HG03139 (cell line): ENCODE results near the gene CCDC107.

Source experiments
- ATAC-seq: cut with Tn5 transposase; IDR thresholded peaks from one replicate; pipeline ENCODE4 v1.9.1; 2021; ENCODE audit not compliant: unreplicated experiment

The CCDC107 gene

DNA sequence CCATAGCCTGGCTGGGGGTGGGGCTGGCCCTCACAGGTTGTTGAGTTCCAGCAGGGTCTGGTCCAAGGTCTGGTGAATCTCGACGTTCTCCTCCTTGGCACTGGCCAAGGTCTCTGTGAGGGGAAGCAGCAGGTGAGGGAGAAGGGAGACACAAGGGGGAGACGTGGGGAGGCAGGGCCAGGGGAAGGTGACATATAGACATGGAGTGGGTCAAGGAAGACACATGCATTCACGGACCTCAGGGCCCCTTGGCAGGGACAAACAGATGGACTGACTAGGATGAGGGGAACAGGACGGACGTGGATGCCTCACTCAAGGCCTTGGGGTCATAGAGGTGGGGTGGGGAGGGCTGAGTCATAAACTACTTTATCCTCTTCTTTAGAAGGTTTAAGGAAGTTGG is 24.0 kb downstream of the CCDC107 start:
- ATAC-seq, result no peak

DNA sequence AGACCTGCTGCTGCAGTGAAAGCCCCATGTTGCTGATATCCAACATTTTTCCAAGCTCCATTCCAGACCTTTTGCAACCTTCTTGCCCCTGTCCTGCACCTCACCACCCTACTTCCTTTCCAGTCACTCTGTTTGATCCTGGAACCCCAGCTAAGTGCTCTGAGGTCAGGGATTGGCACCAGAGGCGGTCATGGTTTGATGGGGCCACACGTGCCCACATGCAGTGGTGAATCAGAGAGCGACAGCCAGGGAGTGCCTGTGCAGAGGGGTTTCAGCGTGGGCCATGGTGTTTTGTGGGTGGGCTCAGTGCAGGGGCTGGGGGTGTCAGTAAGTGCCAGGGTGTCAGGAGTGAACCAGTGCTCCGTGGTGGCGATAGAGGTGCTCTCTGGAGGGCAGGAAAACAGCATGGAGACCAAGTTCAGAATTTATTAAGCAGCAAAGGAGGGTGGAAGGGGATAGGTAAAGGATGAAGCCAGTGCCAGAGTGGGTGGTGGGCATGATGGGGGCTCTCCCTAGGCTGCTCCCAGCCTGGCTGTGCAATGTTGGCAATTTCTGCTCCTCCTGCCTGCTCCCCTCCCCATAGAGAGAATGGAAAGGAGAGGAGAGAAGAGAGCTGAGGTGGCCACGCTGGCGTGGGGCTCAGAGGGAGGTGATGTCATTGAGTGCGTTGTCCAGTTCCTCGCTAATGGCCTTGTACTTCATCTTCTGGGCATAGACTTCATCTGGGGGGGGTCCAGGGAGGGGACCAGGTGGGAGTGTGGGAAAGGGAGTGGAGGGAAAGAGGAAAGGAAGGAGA is 24.6 kb downstream of the CCDC107 start:
- no peak for ATAC-seq

DNA sequence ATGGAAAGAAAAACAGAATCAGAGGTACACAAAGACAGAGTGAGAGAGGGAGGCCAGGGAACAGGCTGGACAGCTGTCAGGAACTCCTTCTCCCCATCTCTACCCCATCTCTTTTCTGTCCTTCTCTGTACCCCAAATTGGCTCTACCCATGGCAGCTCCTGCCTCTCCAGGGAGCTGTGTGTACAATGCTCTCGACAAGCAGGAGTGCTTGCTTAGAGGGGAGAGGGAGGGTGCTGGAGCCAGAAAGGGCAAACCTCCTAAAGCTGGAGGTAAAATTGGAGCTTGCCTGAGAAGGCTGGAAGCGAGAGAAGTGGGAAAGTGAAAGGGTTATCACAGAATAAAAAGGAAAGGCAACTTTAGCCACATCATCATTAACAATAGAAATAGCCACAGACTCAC is 25.2 kb downstream of the CCDC107 start:
- ATAC-seq, result no peak

DNA sequence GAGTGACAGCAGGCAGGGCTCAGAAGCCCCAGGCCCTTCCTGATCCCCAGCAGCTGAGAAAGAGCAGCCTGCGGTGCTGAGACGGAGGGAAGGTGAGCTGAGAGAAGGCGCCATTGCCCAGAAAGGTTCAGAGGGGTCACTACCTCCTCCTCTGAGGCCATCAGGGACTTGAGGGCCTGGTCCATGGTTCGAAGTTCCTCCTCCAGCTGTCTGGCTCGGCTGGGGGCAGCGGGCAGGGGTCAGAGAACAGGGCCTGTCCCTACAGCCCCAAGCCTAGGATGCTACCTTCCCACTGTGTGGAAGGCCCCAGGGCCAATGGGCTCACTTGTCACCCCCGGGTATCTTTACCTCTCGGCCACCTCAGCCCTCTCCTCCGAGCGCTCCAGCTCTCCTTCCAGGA is 26.8 kb downstream of the CCDC107 start:
- ATAC-seq, result no peak

DNA sequence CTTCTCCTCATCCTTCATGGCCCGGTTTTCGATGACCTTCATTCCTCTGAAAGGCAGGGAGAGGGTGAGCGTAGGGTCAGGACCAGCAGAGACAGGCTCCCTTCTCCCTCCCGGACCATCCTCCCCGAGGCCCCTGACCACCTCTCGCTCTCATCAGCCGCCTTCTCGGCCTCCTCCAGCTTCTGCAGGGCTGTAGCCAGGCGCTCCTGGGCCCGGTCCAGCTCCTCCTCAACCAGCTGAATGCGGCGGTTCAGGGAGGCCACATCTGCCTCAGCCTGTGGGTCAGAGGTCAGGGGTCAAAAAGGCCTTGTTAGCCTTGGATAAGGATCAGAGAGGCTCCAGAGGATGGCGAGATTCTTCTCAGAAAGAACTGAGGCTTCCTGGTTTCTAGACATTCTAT is 27.4 kb downstream of the CCDC107 start:
- no peak for ATAC-seq

DNA sequence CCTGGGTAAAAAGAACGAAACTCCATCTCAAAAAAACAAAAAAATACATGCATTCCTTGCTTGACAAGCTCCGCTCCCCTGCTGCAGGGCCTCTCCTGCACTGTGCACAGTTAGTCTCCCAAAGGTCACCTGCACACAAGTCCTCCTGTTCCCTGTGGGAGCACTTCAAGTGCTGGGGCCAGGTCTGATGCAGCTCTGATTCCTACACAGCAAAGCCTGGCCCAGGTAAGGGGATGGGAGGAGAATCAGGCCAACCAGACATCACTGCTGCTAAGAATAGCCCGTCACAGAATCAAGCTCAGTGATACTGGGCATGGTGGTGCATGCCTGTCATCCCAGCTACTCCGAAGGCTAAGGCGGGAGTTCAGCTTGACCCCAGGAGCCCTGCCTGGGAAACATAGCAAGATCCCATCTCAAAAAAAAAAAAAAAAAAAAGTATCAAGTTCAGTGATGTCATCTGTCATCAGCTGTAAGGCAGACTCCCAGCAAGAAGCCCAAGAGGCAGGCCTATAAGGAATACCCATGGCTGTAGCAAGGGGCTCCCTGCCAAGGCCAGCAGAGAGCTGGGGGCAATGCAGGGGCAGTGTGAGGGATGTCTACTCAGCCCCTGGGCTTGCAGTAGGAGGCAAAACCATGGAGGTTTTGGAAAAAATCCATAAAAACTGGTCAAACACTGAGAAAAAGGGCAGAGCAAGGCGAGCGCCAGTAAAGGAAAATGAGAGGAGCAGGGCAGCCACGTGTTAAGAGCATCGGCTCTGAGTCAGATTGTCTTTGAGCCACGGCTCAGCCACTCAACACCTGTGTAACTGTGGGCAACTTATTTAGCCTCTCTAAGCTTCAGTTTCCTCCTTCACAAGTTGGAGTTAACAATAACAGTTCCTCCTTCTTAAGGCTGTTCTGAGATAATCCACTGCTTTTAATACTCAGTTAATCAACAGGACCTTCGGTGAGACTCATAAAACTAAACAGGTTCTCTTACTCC is 28.4 kb downstream of the CCDC107 start:
- ATAC-seq, result no peak

DNA sequence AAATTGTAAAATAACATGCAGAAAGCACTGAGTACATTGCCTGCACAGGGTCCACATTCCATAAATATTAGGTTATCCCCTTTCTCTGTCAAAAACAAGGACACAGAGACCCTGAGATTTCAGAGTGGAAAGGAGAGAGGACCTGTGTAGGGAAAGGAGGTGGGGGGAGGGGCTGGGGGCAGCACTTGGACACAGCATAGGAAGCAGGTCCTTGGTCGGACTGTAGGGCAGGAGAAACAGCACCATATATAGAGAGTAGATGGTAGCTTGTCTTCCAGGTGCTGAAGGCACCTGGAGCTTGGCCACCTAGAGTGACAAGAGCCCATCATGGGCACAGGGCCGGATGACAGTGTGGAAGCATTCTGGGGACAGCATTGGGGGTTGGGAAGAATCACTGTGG is 29.2 kb downstream of the CCDC107 start:
- ATAC-seq, result no peak

DNA sequence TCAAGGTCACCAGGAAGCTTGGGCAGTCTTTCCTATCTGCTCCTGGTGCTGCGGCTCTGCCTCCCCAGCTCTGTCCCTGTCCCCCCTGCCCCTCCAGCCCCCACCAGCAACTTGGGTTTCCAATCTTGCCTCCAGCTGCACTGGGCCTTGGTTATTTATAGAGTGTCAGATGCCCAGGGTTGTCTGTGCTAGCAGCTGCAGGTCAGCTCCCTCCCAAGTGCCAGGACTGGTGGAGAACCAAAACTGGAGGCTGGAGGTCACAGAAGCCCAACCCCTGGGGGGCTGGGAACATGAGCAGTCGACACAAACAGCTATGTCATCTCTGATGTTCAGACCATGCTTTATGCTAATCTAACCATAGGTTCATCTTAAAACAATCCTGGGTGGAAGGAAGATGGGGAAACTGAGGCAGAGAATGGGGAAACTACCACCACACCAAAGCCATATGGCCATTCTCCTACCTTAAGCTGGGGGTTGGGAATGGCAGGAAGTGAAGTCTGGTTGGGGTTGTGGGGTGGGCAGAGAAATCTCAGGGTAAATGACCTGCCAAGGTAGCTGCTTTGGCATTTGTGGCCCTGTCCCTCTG is 30.0 kb downstream of the CCDC107 start:
- no peak for ATAC-seq

DNA sequence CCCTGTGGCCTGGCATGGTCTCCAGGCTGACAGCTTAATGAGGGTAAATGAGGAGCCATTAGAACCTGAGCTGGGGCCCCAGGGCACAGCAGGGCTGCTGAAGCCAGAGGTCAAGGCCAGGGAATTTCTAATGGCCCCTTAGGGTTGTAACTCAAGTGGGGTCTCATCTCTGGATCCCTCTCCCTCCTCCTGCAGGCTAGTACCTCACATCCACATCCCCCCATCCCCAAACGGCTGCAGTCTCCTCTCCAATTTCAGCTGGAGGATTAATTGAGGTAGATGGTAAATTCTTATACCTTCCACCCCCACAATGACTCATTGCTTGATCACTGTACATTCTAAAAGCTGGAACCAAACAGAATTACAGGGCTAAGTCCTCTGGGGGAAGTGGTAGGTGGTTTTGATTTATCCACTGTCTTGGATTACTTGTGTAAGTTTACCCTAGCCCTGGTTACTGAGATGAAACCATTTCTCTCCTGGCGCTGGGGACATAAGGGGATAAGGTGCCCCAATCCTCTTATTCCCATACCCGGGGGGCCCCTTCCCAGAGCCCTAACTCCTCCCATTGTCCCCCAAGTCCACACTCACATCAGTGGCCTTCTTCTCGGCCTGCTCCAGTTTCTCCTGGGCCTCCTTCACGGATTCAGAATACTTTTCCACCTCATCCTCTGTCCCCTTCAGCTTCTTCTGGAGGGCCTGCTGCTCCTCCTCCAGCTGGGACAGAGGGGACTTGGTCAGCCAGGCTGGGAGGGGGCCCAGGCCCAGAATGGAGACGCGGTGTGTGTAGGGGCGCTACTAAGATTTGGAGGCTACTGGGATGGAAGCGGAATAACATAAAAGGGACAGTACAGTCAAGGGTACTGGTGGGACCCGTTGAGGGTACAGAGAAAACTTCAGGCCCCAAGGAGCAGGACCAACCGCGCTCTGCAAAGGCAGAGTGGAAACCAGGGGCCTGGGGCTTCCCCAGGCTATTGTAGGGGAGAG is 30.8 kb downstream of the CCDC107 start:
- no peak for ATAC-seq

DNA sequence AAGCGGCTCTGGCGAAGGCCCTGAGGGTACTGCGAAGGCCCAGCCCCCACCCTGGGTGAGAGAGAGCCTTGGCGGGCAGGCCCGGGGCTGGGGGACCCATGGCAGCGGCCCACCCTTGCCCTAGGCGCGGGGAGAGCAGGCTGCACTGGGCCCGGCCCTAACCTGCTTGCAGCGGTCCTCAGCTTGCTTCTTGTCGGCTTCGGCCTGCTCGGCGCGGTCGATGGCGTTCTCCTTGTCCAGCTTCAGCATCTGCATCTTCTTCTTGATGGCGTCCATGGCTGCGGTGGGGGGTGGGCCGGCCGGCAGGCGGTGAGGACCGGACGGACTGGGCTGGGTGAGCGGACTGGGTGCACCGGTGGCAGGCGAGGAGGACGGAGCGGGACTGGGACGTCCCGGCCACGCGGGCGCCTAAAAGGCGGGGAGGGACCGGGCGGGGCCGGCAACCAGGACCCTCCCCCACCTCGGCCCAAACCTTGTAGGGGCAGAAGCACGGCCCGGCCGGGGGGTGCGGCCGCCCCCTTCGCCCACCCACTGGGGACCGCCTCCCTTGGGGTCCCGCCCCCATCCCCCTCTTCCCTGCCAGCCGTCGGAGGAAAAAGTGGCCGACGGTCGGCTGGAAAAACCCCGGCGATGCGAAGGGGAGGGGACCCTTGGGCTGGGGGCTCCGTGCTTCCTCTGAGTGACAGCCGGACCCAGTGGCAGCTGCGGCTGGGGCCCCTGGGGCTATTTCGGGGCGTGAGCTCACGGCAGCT is 31.6 kb downstream of the CCDC107 start, which contains the start of gene TPM2:
Gene TPM2 (minus strand): TSS at position 384 of the 752 bp plus-strand sequence. CDS start 108 bp downstream, at position 276.
- no peak for ATAC-seq

DNA sequence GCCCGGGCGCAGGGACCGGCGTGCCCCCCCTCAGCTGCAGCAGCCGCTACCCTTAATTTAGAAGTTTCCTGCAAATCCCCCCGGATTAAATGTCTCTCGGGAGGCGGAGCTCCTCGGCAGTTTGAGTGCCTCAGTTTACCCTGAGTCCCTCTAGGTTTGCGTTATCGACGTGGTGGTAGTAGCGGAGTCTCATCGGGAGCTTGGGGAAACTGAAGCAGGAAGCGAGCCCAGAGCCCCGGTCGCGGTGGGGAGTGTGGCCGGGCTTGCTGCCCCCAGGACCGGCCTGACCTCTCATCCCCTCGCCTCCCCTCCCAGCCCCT is 32.2 kb downstream of the CCDC107 start:
- no peak for ATAC-seq

DNA sequence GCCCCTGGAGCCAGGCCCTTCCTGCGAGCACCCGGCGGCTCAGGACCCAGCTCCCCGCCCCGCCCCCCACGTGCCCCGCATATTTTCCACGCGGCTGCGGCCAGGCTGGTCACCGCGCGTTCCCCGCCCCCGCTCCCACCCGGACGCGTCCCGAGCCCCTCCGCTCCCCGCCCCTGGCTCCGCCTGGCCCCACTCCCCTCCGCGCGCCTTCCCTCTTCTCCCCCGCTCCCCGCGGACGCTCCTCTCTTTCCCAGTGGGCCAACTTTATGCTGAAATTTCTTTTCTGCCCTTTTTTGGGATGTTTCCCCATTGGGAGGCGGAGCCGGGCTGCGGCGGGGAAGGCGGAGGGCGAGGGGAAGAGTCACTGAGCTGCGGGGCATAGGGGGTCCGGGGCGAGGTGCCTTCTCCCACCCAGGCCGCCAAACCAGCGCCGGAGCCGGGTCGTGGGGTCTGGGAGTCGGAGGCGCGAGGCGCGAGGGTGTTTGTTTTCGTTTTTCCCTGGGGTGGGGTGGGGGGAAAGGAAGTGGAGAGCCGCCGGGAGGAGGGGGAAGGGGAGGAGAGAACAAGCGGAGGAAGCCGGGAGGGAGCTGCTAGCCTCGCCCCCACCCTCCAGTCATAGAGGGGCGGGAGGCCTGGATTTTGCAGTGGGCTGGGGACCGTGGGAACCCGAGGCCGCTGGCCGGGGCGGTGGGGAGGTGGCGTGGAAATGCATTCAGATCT is 32.7 kb downstream of the CCDC107 start:
- no peak for ATAC-seq

DNA sequence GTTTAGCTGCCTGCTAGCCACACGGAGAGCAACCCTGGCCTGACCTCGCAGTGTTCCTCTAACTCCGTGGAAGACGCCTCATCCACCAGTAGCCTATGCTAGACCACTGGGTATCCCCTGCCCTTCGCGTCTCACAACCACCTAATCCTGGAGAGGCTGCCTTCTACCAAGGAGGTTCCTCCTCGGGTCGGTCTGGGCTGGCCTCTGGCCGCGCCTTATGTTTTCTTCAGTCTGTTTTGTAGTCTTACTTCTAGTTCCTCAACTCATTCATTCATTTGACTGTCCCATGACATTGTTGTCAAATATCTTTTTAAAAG is 33.2 kb downstream of the CCDC107 start:
- ATAC-seq, result no peak

DNA sequence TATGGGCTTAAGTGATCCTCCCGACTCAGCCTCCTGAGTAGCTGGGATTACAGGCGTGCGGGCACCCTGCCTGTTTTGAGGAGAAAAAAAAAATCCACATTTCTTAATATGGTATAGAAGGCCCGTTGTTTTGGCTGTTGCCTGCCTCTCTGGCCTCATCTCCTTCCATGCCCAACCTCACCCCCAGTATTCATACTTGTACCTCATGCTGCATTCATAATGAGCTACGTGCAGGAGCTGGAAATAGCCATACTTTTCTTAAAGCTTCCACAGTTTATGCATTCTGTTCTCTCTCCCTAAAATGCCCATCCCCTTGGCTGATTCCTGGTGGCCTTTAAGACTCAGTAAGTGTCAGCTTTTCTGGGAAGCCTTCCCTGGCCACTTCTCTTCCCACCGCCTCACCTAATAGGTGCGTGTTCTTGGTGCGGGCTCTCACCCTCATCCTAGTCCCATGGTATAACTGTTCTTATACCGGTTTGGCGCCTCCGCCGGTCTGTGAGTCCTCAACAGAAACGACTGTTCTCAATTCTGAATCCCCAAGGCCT is 33.7 kb downstream of the CCDC107 start:
- ATAC-seq, result no peak

DNA sequence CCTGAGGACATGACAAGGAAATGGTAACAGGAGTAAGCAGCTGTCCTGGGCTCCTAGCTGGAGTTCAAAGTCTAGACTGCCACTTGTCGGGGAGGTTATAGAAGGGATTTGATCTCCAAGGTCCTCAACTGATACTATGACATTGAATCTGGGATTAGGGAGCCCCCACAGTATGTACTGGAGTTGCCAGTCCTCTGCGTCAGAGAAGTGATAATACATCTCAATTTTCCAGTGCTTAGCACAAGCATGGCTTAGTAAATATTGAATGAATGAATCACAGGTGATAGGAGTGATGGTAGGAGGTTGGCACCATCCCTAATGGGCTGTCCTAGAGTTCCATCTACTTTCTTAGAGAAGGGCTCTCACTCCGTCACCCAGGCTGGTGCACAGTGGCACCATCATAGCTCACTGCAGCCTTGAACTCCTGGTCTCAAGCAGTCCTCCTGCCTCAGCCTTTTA is 37.9 kb downstream of the CCDC107 start:
- ATAC-seq, result no peak

DNA sequence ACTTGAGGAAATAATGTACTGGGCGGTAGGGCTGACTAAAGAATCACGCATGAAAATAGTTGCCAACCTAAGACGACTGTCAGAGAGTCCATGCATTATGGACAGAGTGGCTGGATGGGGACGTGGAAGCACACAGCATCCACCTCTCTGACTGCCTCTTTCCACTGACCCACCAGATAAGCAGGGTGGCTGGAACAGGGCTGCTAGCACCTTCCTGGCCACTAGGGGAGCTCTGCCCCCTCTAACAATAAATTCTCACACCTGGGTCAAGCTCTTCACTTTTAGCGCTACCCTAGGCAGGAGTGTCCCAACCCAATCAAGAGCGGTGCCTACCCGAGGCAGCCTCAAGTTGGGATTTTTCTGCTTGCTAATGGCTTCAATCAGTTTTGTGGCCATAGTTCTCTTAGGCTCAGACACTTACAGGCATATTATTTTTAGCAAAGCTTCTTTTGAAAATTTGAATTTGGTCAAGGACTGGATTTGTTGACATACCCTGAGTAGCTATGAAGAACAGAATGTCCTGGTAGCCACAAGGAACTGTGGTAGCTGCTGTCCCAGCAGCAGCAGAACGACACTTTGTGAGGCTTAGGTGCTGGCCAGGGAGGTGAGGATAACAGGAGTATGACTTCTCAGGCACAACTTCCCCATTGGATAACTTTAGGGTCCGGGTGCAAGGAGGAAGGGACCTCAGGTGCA is 38.6 kb downstream of the CCDC107 start:
- ATAC-seq, result peak; percentile 48

DNA sequence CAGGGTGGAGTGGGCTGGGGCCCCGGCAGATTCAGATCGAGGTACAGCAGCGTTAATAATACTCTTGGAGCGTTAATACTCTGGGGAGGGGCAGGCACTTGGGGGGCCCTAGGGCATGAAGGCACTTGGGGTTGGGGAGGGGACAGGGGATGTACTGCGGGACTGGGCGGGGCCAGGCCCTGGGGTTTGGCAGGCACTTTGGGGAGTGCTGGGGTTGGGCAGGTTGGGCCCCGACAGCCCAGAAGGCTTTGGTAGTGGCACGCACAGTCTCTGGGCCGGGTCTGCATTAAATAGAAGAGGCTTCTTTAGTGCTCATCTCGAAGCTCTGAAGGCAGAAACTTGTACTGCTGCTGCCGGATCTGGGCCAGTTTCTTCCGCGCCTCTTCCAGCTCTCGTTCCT is 39.4 kb downstream of the CCDC107 start:
- no peak for ATAC-seq

DNA sequence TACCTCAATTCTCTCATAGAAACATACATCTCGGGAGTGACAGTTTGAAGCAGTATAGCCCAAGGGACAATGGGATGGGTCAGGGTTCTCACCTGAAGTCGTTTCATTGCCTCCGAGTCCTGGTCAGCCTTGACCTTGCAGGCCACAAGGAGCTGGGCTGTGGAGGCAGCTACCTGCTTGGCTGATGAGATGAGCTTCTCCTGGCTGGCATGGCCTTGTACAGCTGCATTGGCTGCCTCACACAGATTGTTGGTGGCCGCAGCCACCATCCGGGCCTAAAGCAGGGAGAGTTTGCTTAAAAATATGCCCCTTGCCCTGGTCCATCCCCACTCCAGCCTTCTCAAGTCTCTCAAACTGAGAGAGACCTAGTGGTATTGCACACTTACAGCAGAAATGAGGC is 40.1 kb downstream of the CCDC107 start:
- no peak for ATAC-seq
